Measurements from ENCODE around the gene DBF4. TPM values are rescaled to one million over a fixed set of nuclear protein-coding genes. Genes with fewer than 3 reads are reported as not detected.
A peak's percentile ranks its signal among the peaks of the same experiment; 100 is the strongest.
"Not testable (repeated sequence)": the region's sequence is repeated elsewhere in the genome, so short reads cannot be mapped to it uniquely, and the experiment has no call there.

Gene DBF4
- total RNA-seq: 15.9 TPM

- DNase-seq: peak; percentile 96
Measured at GRCh38 chr7:87876040-87876868, at the start of gene DBF4, which contains the start of gene SLC25A40. TSS of gene DBF4 (plus strand) at chr7:87876493. CDS start at chr7:87876733, 240 bp downstream. TSS of gene SLC25A40 (minus strand) at chr7:87876360. CDS start at chr7:87858727, 17,633 bp downstream.

DNA sequence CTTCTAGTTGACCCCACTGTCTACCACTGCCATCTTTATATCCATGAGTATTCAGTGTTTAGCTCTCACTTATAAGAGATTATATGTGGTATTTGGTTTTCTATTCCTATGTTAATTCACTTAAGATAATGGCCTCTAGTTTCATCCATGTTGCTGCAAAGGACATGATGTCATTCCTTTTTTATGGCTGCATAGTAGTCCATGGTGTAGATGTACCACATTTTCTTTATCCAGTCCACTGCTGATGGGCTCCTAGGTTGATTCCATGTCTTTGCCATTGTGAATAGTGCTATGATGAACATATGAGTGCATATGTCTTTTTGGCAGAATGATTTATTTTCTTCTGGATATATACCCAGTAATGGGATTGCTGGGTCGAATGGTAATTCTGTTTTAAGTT is 47.9 kb upstream of the DBF4 start:
- DNase-seq: not testable (repeated sequence)

DNA sequence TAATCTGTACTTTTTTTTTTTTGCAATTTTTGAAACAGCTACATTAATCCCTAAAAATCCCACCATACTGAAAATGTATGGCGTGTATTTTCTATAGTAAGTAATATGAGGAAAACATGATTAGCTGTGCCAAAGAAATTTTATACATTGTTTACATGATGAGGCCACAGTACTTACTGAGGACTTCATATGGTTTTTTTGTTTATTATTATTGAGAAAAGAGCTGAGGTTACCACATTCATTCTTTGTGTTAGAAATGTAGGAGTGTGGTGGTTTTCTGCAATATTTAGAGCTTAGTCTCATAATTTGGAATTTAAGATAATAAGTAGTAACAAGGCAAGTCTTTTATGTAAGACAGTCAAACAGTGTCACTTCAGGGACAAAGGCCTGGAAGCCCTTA is 45.2 kb upstream of the DBF4 start:
- DNase-seq: peak; percentile 22

DNA sequence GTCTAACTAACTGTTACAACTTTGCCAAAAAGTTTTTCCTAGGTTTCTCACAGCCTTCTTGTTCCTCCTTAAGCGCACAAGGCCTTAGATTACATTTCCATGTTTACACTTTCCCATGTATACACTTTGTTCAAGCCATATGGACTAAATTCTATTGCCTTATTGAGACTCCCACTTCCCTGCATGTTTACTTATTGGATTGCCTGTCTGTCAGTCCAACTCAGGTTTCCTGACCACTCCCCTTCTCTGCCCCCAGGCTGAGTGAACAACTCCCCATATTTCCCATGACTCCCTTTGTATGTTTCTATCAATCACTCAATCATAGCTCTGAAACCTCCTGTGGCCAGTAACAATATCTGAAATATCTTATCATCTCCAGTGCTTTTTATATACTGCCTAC is 43.2 kb upstream of the DBF4 start:
- DNase-seq: no peak

DNA sequence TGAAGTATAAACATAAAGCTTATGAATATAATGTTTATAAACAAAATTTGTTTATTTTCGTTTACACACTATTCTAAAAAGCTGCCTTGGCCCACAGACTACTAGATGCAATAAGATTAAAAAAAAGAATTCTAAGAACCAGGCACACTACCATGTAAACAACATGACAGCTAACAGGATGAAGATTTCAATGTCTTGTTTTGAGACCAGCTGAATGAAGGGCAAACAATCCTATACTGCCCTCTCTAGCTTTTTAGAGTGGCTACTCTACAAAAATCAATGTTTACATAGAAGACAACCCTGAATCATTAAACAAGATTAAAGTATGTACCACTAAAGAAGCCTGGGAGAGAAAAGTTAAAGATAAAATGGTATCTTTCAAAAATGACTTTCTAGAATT is 38.7 kb upstream of the DBF4 start:
- no peak for DNase-seq

GRCh38 chr7:87850836-87851593 is 25.3 kb upstream of the DBF4 start:
- no peak for DNase-seq

- no peak for DNase-seq
Measured at GRCh38 chr7:87852306-87852705, 24.0 kb upstream of the DBF4 start.

DNA sequence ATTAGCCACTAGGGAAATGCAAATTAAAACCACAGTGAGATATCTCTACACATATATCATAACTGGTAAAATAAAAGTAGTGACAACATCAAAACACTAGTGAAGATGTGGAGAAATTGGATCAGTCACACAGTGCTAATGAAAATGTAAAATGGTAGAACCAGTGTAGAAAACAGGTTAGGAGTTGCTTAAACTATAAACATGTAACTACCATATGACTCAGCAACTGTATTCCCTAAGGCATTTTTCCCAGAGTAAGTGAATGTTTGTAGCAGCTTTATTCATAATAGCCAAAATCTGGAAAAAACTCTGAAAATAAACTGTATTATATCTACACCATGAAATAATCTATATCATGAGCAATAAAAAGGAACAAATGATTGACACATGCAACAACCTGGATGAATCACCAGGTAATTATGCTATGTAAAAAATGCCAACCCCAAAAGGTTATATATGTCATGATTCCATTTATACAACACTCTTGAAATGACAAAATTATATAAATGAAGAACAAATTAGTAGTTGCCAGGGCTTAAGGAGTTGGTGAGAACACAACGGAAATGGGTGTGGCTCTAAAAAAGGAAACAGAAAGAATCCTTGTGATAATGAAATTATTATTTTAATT is 22.9 kb upstream of the DBF4 start:
- DNase-seq: no peak

GRCh38 chr7:87858417-87859100 is 17.7 kb upstream of the DBF4 start:
- DNase-seq: no peak

DNA sequence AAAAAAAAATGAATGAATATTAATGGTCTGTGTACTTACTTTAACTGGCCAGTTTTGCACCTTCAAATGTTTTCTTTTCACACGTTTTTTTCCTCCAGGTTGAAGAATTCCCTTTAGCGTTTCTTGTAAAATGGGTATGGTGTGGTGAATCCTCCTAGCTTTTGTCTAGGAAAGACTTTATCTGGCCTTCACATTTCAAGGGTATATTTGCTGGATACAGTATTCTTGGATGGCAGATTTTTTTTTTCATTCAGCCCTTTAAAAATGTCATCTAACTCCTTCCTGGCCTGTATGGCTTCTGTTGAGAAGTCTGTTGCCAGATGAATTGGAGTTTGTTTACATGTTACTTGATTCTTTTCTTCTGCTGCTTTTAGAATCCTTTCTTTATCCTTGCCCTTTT is 10.2 kb upstream of the DBF4 start:
- no peak for DNase-seq

- DNase-seq: not testable (repeated sequence)
Measured at GRCh38 chr7:87866533-87866932, 9.8 kb upstream of the DBF4 start.

GRCh38 chr7:87870471-87870870 is 5.8 kb upstream of the DBF4 start:
- DNase-seq: no peak

DNA sequence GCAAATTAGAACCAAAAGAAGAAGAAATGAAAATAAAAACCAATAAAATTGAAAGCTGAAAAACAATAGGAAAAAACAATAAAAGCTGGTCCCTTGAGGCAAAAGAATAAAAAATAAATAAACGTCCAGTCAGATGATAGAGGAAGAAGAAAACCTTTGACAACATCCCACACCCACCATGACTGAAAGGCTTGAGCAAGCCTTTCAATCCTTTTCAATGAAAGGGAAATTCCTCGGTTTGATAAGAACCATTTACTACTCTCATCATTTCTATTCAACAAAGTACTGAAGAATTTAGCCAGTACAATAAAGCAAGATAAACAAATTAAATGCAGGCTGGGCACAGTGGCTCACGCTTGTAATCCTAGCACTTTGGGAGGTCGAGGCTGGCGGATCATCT is 3.9 kb upstream of the DBF4 start:
- no peak for DNase-seq

- not testable (repeated sequence) for DNase-seq
Measured at GRCh38 chr7:87873328-87873727, 3.0 kb upstream of the DBF4 start.

GRCh38 chr7:87874066-87874465 is 2.2 kb upstream of the DBF4 start:
- DNase-seq: no peak

DNA sequence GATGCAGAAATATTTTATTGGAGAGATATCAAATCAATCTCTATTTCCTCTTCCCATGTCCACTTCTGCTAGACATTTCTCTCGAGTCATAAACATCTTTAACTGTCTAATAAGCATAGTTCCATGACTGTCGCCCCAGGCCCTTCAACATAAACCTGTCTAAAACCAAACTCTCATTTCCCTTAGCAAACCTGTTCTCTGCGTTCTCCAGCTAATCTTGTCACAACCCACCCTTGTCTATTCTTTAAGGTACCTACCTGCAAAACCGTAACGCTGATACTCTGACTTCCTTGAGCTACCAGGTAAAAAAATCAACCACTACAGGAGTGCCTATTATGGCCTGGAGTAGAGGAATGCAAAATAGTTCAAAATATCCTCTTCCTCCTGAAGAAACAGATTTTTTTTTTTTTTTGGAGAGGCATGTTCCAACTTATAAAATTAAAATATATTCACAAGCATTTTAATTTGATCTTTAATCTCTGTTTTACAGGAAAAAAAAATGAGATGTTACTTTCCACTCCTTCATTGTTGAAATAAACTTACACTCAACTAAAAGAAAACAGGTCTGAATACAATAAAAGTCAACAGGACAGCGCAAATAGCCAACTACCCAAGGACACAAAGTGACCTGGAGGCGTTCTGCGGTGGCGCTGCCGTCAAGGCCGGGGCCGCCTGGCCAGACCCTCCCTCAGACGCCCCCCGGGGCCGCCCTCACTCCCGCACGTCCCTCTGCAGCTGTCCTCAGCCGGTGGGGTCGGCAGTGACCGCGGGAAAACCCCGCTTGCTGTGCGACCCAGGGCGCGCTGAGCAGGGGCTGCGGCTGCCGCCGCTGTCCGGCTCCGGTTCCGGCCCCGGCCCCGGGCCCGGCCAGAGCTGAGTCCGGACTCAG is 898 bp upstream of the DBF4 start:
- peak; percentile 26 for DNase-seq

GRCh38 chr7:87876869-87877234 is 559 bp downstream of the DBF4 start:
- DNase-seq: peak; percentile 79

DNA sequence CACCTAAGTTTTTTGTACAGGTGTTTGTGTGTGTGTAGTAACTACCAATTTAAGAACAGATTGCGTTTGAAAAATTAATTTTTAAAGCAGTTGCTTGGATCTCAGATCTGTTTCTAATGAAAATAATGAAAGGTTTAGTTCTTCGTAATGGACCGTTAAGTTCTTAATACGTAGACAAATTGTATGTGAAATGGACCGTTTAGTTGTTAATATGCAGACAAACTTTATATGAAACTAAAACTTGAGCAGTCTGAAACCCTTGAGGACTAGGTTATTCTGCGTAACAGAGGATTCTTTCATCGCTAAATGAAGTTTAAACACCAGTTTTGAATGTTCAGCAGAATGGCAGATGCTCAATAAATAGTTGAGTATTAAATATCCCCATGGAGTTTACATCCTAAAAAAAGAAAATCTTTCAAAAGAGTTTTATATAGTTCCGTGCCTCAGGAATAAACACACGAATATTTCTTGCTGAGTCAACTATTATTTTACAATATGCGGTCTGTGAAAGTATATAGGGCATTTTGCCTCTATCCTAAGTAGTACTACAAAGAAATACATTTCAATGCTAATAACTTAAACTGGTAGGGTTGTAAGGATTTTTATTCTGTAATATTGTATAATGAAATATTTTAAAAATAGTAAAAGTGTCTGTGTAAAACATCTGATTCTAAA is 1.2 kb downstream of the DBF4 start:
- peak; percentile 20 for DNase-seq

GRCh38 chr7:87878208-87878735 is 2.0 kb downstream of the DBF4 start:
- no peak for DNase-seq

GRCh38 chr7:87882151-87882937 is 6.1 kb downstream of the DBF4 start:
- DNase-seq: peak; percentile 75
